ENCODE measurements around the gene CLIP4.

DNA sequence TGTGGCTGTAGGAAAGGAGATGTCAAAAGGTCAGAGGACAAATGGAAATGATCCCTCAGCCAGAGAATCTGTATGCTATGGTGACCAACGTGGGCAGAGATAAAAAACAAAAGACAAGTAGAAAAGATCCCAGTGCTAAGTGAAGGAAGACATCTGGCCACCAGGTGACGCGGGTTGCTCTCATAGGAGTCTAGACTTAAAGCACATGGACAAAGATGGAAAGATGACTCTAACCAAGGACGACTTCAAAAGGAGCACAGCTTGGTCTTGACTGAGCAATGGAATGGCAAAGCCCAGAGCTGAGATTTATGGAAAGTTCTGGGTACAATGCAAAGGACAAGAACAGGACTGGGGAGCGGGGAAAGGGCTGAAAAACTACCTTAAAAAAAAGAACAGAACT is 96.8 kb downstream of the CLIP4 start:
- TF ChIP-seq, protein P1, sequence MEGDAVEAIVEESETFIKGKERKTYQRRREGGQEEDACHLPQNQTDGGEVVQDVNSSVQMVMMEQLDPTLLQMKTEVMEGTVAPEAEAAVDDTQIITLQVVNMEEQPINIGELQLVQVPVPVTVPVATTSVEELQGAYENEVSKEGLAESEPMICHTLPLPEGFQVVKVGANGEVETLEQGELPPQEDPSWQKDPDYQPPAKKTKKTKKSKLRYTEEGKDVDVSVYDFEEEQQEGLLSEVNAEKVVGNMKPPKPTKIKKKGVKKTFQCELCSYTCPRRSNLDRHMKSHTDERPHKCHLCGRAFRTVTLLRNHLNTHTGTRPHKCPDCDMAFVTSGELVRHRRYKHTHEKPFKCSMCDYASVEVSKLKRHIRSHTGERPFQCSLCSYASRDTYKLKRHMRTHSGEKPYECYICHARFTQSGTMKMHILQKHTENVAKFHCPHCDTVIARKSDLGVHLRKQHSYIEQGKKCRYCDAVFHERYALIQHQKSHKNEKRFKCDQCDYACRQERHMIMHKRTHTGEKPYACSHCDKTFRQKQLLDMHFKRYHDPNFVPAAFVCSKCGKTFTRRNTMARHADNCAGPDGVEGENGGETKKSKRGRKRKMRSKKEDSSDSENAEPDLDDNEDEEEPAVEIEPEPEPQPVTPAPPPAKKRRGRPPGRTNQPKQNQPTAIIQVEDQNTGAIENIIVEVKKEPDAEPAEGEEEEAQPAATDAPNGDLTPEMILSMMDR (IDR thresholded peaks at IDR 0.05) = no peak
- TF ChIP-seq SIN3A (IDR thresholded peaks at IDR 0.05; ENCODE audit: borderline replicate concordance, low read depth, low read length) (no peak), POLR2AphosphoS5 (IDR thresholded peaks at IDR 0.05; ENCODE audit: low read depth, low read length) (no peak), TEAD4 (IDR thresholded peaks at IDR 0.05; ENCODE audit: borderline replicate concordance, insufficient read depth) (no peak), RCOR1 (IDR thresholded peaks at IDR 0.05; ENCODE audit: low read length) (no peak), RAD21 (IDR thresholded peaks at IDR 0.05; ENCODE audit: low read length) (no peak), EZH2phosphoT487 (IDR thresholded peaks at IDR 0.05; ENCODE audit: borderline replicate concordance, low read depth) (no peak), JUND (IDR thresholded peaks at IDR 0.05) (no peak), GATA2 (CRISPR knock-in tag; IDR thresholded peaks at IDR 0.05) (no peak)
- TF ChIP-seq, protein P2, sequence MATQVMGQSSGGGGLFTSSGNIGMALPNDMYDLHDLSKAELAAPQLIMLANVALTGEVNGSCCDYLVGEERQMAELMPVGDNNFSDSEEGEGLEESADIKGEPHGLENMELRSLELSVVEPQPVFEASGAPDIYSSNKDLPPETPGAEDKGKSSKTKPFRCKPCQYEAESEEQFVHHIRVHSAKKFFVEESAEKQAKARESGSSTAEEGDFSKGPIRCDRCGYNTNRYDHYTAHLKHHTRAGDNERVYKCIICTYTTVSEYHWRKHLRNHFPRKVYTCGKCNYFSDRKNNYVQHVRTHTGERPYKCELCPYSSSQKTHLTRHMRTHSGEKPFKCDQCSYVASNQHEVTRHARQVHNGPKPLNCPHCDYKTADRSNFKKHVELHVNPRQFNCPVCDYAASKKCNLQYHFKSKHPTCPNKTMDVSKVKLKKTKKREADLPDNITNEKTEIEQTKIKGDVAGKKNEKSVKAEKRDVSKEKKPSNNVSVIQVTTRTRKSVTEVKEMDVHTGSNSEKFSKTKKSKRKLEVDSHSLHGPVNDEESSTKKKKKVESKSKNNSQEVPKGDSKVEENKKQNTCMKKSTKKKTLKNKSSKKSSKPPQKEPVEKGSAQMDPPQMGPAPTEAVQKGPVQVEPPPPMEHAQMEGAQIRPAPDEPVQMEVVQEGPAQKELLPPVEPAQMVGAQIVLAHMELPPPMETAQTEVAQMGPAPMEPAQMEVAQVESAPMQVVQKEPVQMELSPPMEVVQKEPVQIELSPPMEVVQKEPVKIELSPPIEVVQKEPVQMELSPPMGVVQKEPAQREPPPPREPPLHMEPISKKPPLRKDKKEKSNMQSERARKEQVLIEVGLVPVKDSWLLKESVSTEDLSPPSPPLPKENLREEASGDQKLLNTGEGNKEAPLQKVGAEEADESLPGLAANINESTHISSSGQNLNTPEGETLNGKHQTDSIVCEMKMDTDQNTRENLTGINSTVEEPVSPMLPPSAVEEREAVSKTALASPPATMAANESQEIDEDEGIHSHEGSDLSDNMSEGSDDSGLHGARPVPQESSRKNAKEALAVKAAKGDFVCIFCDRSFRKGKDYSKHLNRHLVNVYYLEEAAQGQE (IDR thresholded peaks at IDR 0.05; ENCODE audit: low read depth, low read length) = no peak

Measured in SK-N-SH (cell line).